ENCODE data around the gene GALE.

GALE gene

GRCh38 chr1:23776217-23776616, 24.3 kb downstream of the GALE start:
- DNase-seq (ENCODE audit: low spot score) = no peak
- TF ChIP-seq CTCF (IDR thresholded peaks at IDR 0.05) = no peak
- Histone ChIP-seq H3K27ac (no peak overlapping the region), H3K4me3 (no peak overlapping the region)

- Histone ChIP-seq H3K27ac (no peak overlapping the region), H3K4me3 (no peak overlapping the region)
- DNase-seq (ENCODE audit: low spot score) = no peak
- TF ChIP-seq CTCF (IDR thresholded peaks at IDR 0.05) = no peak
Observed at GRCh38 chr1:23774174-23774880, 26.2 kb downstream of the GALE start.

GRCh38 chr1:23772854-23773242, 27.7 kb downstream of the GALE start:
- H3K4me3 ChIP-seq = no peak overlapping the region
- no peak for DNase-seq (ENCODE audit: low spot score)
- TF ChIP-seq CTCF (IDR thresholded peaks at IDR 0.05) = no peak
- H3K27ac ChIP-seq = no peak overlapping the region

DNA sequence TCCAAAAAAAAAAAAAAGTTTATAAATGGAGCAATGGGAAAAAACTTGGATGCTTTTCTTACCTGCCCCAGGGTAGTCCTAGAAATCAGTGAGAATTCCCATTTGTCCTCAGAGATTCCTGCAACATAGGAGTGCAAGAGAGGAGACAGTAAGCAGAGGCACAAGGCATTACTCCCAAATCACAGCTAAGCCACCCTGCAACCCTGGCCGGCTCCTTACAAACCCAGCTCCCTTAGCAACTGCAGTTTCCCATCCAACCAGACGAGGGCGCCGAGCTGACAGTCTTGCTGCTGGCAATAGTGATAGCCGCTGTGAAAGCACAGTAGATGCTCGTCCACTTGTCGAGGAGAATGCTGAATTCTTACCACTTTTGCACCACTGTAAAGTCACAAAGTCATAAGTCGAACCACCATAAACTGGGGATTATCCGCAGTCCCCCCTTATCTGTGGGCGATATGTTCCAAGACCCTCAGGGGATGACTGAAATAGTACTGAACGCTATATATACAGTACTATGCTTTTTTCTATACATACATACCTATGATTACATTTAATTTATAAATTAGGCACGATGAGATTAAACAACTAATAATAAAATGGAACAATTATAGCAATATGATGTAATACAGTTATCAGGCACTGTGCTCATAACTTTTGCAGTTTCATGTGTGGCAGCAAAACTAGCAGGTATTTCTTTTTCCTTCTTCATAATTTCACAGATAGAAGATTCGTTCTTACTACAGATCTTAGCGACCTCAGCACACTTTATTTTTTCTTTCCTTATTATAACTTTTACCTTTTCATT, 28.3 kb downstream of the GALE start:
- Histone ChIP-seq H3K27ac (no peak overlapping the region), H3K4me3 (peak overlapping the region; percentile 36)
- DNase-seq (ENCODE audit: low spot score) = no peak
- no peak for TF ChIP-seq CTCF (IDR thresholded peaks at IDR 0.05)

DNA sequence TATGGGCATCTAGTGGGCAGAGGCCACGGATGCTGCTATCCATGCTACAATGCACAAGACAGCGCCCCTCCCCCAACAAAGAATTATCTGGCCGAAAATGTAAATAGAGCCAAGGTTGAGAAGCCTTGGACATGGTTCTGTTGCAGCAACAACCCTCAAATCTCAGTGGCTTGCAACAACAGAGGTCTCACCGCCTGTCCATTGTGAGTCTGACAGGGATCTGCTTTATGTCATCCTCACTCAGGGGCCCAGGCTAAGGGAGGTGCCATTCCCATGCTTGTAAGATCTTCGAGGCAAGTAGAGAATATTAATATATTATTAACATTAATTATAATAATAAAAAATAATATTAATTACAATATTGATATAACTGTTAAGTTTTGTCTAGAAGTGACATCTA, 31.8 kb downstream of the GALE start:
- no peak overlapping the region for H3K4me3 ChIP-seq
- DNase-seq (ENCODE audit: low spot score) = no peak
- H3K27ac ChIP-seq = no peak overlapping the region
- no peak for TF ChIP-seq CTCF (IDR thresholded peaks at IDR 0.05)

- Histone ChIP-seq H3K4me3 (no peak overlapping the region), H3K27ac (no peak overlapping the region)
- DNase-seq (ENCODE audit: low spot score) = no peak
- TF ChIP-seq CTCF (IDR thresholded peaks at IDR 0.05) = no peak
Observed at GRCh38 chr1:23763041-23763577, 37.4 kb downstream of the GALE start.
